H1 (cell line): ENCODE results near the gene MCM9. TPM values are rescaled to one million over a fixed set of nuclear protein-coding genes. Genes with fewer than 3 reads are reported as not detected.

Experiments used
- CTCF ChIA-PET: fragments of 300-600 bp; sonication (Branson Sonifier 250); formaldehyde crosslinking; loops from one replicate; lab custom pipeline; 2021; ENCODE audit not compliant: partially characterized antibody; lab: Charles Lee
- POLR2A ChIA-PET: fragments of 300-600 bp; sonication (Branson Sonifier 250); formaldehyde crosslinking; loops from one replicate; lab custom pipeline; 2021; ENCODE audit warnings: inconsistent platforms; ENCODE audit not compliant: partially characterized antibody; lab: Charles Lee
- DNase-seq, 2 experiments: peaks; one replicate each; pipeline versions ENCODE4 v3.0.0 to v3.0.0-alpha.2; 2010 to 2022; ENCODE audit warnings: low spot score in 2 of 2, low read depth in 1 of 2, mixed read lengths in 1 of 2
- FAIRE-seq: peaks from 2 replicates; lab custom pipeline; 2011; peaks lifted over from hg19 to GRCh38; lab: Jason Lieb, UNC
- H2AFZ ChIP-seq: 2 replicates; pipeline ENCODE4 v1.8.1; 2012; ENCODE audit warnings: low read length, inconsistent platforms
- H2AK5ac ChIP-seq: 2 replicates; pipeline ENCODE4 v1.6.1; 2013; ENCODE audit warnings: low read depth, low read length
- H2BK120ac ChIP-seq: replicated peaks from 2 replicates; pipeline ENCODE3; 2013; ENCODE audit warnings: low read depth, low read length, inconsistent platforms
- H2BK12ac ChIP-seq: 2 replicates; pipeline ENCODE4 v1.6.1; 2013; ENCODE audit warnings: low read depth, low read length
- H2BK15ac ChIP-seq: 2 replicates; pipeline ENCODE4 v1.6.1; 2013; ENCODE audit warnings: low read length
- H2BK20ac ChIP-seq: 2 replicates; pipeline ENCODE4 v1.6.1; 2013; ENCODE audit warnings: low read length
- H2BK5ac ChIP-seq: 2 replicates; pipeline ENCODE4 v1.6.1; 2013; ENCODE audit warnings: low read depth, low read length
- H3K14ac ChIP-seq: 2 replicates; pipeline ENCODE4 v1.6.1; 2013; ENCODE audit warnings: inconsistent platforms; ENCODE audit not compliant: insufficient read length
- H3K18ac ChIP-seq: 2 replicates; pipeline ENCODE4 v1.6.1; 2013; ENCODE audit warnings: low read length; ENCODE audit errors: extremely low read depth
- H3K23ac ChIP-seq: 2 replicates; pipeline ENCODE4 v1.6.1; 2013; ENCODE audit warnings: inconsistent platforms; ENCODE audit not compliant: insufficient read length
- H3K23me2 ChIP-seq: 2 replicates; pipeline ENCODE4 v1.6.1; 2013; ENCODE audit warnings: low read depth, low read length
- H3K27ac ChIP-seq: 2 replicates; pipeline ENCODE4 v1.6.1; 2011; ENCODE audit warnings: low read depth, low read length, inconsistent platforms
- H3K27me3 ChIP-seq, 4 experiments: replicated peaks in 1 of 4; 1 replicate in 1 of 4; 2 replicates in 3 of 4; pipeline versions ENCODE4 v1.6.1 to v1.8.1; 2011 to 2013; ENCODE audit warnings: low read length in 3 of 4, mild to moderate bottlenecking in 3 of 4, inconsistent platforms in 2 of 4, mixed read lengths in 2 of 4, moderate library complexity in 1 of 4; ENCODE audit not compliant: control insufficient read depth in 3 of 4, insufficient read depth in 3 of 4; ENCODE audit errors: extremely low read depth in 1 of 4
- H3K36me3 ChIP-seq, 4 experiments: 2 replicates each; pipeline versions ENCODE4 v1.6.1 to v1.8.1; 2011 to 2013; ENCODE audit warnings: mild to moderate bottlenecking in 4 of 4, low read length in 3 of 4, moderate library complexity in 2 of 4, control low read depth in 1 of 4, inconsistent platforms in 1 of 4; ENCODE audit not compliant: insufficient read depth in 4 of 4, control insufficient read depth in 2 of 4
- H3K4ac ChIP-seq: replicated peaks from 2 replicates; pipeline ENCODE3; 2013; ENCODE audit warnings: low read length, low read depth, mixed read lengths, inconsistent platforms; ENCODE audit not compliant: insufficient read length
- H3K4me1 ChIP-seq, 4 experiments: replicated peaks in 1 of 4; 1 replicate in 1 of 4; 2 replicates in 3 of 4; pipeline versions ENCODE4 v1.6.1 to v1.8.1; 2011 to 2013; ENCODE audit warnings: low read length in 3 of 4, inconsistent platforms in 2 of 4, mixed read lengths in 1 of 4; ENCODE audit not compliant: insufficient read depth in 4 of 4, control insufficient read depth in 3 of 4
- H3K4me2 ChIP-seq, 2 experiments: 2 replicates each; pipeline versions ENCODE4 v1.6.1 to v1.8.1; 2011 to 2013; ENCODE audit warnings: low read depth in 2 of 2, low read length in 2 of 2, control low read depth in 1 of 2, inconsistent platforms in 1 of 2, mild to moderate bottlenecking in 1 of 2; ENCODE audit not compliant: insufficient read depth in 1 of 2
- H3K4me3 ChIP-seq, 4 experiments: fragments of 200-600, 300-600 bp in 1 of 4; sonication (generic), shearing (Covaris generic), sonication (Bioruptor Twin) in 1 of 4; 2 replicates each; pipeline versions ENCODE4 v1.5.1 to v1.8.1; 2011 to 2016; ENCODE audit warnings: low read length in 4 of 4, low read depth in 3 of 4, control low read depth in 2 of 4, inconsistent platforms in 2 of 4, mild to moderate bottlenecking in 2 of 4, mixed read lengths in 1 of 4, moderate library complexity in 1 of 4; ENCODE audit not compliant: insufficient read depth in 2 of 4; ENCODE audit errors: extremely low read depth in 1 of 4
- H3K56ac ChIP-seq: replicated peaks from 2 replicates; pipeline ENCODE3; 2013; ENCODE audit warnings: low read depth, mild to moderate bottlenecking, mixed read lengths, low read length, inconsistent platforms; ENCODE audit not compliant: insufficient read length
- H3K79me1 ChIP-seq: 2 replicates; pipeline ENCODE4 v1.6.1; 2013; ENCODE audit warnings: low read depth, low read length, control low read depth
- H3K79me2 ChIP-seq, 2 experiments: 2 replicates each; pipeline versions ENCODE4 v1.6.1 to v1.8.1; 2012 to 2013; ENCODE audit warnings: low read length in 2 of 2, mild to moderate bottlenecking in 2 of 2, inconsistent platforms in 1 of 2; ENCODE audit not compliant: insufficient read depth in 2 of 2, control insufficient read depth in 1 of 2
- H3K9ac ChIP-seq, 4 experiments: replicated peaks in 1 of 4; 1 replicate in 1 of 4; 2 replicates in 3 of 4; pipeline versions ENCODE4 v1.6.1 to v1.8.1; 2011 to 2013; ENCODE audit warnings: low read depth in 3 of 4, low read length in 3 of 4, control low read depth in 2 of 4, mild to moderate bottlenecking in 2 of 4, moderate library complexity in 2 of 4, inconsistent platforms in 1 of 4; ENCODE audit errors: extremely low read depth in 1 of 4
- H3K9me3 ChIP-seq, 2 experiments: 2 replicates each; pipeline versions ENCODE4 v1.6.1 to v1.8.1; 2012 to 2013; ENCODE audit warnings: mild to moderate bottlenecking in 2 of 2, moderate library complexity in 2 of 2, control low read depth in 1 of 2, inconsistent platforms in 1 of 2, low read depth in 1 of 2, low read length in 1 of 2, mixed read lengths in 1 of 2; ENCODE audit not compliant: insufficient read depth in 2 of 2
- H4K20me1 ChIP-seq, 2 experiments: replicated peaks in 1 of 2; 2 replicates each; pipeline versions ENCODE3 to v1.8.1; 2011 to 2013; ENCODE audit warnings: inconsistent platforms in 2 of 2, low read length in 2 of 2, mild to moderate bottlenecking in 1 of 2; ENCODE audit not compliant: insufficient read depth in 2 of 2, control insufficient read depth in 1 of 2
- H4K5ac ChIP-seq: 2 replicates; pipeline ENCODE4 v1.6.1; 2013; ENCODE audit warnings: low read length, low read depth, mixed read lengths, inconsistent platforms; ENCODE audit not compliant: insufficient read length
- H4K8ac ChIP-seq: 2 replicates; pipeline ENCODE4 v1.8.0; 2013; ENCODE audit warnings: mild to moderate bottlenecking, moderate library complexity, low read length, inconsistent platforms; ENCODE audit not compliant: insufficient read depth; ENCODE audit errors: extremely low read depth
- H4K91ac ChIP-seq: replicated peaks from 2 replicates; pipeline ENCODE3; 2013; ENCODE audit warnings: low read length, mixed read lengths, inconsistent platforms; ENCODE audit not compliant: insufficient read length
- CHD1 ChIP-seq: IDR thresholded peaks from 2 replicates; pipeline ENCODE4 v1.6.1; 2012; ENCODE audit warnings: low read depth, low read length, improper control_type of control experiment
- CTBP2 ChIP-seq: IDR thresholded peaks from 2 replicates; pipeline ENCODE4 v1.7.0; 2011; ENCODE audit warnings: borderline replicate concordance, mild to moderate bottlenecking, moderate library complexity, mixed read lengths, low read length; ENCODE audit not compliant: insufficient read depth, insufficient read length
- EZH2 ChIP-seq: fragments of 200-600 bp; sonication (generic); IDR thresholded peaks from 2 replicates; pipeline ENCODE4 v1.7.1; 2012; ENCODE audit warnings: low read depth, mild to moderate bottlenecking, moderate library complexity, low read length, inconsistent platforms; ENCODE audit not compliant: severe bottlenecking
- FOSL1 ChIP-seq: IDR thresholded peaks from 2 replicates; pipeline ENCODE4 v1.6.1; 2011; ENCODE audit warnings: mild to moderate bottlenecking, low read depth, low read length, moderate library complexity; ENCODE audit not compliant: insufficient read depth
- HDAC6 ChIP-seq: IDR thresholded peaks from one replicate; pipeline ENCODE4 v1.7.1; 2012; ENCODE audit warnings: low read depth, mild to moderate bottlenecking, inconsistent platforms, low read length, moderate library complexity
- PHF8 ChIP-seq: fragments of 200-600 bp; sonication (generic); conservative IDR thresholded peaks from 2 replicates; pipeline ENCODE4 v1.7.1; 2012; ENCODE audit warnings: low read depth, mild to moderate bottlenecking, inconsistent platforms, low read length, moderate library complexity
- RNF2 ChIP-seq: fragments of 200-900, 300-1000 bp; sonication (generic); IDR thresholded peaks from 2 replicates; pipeline ENCODE4 v1.7.1; 2016; ENCODE audit warnings: borderline replicate concordance, low read depth, mild to moderate bottlenecking, antibody characterized with exemption, low read length; ENCODE audit not compliant: poor library complexity, severe bottlenecking; ENCODE audit errors: missing control alignments
- SIX5 ChIP-seq: IDR thresholded peaks from 2 replicates; pipeline ENCODE4 v1.6.1; 2011; ENCODE audit warnings: mild to moderate bottlenecking, low read depth, low read length
- SRF ChIP-seq: IDR thresholded peaks from 2 replicates; pipeline ENCODE4 v1.6.1; 2011; ENCODE audit warnings: mild to moderate bottlenecking, low read depth, low read length, moderate library complexity
- TAF7 ChIP-seq: optimal IDR thresholded peaks from 2 replicates; pipeline ENCODE3; 2011; ENCODE audit warnings: low read depth, mild to moderate bottlenecking, inconsistent platforms, low read length, moderate library complexity, borderline replicate concordance
- WGBS, 2 experiments: shearing (Covaris generic) in 1 of 2; methylation state at CpG; one replicate each; pipeline versions ENCODE4 v1.1.6 to v1.1.7; 2013 to 2015; ENCODE audit warnings: low lambda C conversion rate in 2 of 2, mixed read lengths in 2 of 2, inconsistent platforms in 1 of 2, low coverage in 1 of 2, missing lambda C conversion rate in 1 of 2; ENCODE audit not compliant: insufficient replicate concordance in 2 of 2, insufficient coverage in 1 of 2, insufficient read length in 1 of 2; ENCODE audit errors: extremely low coverage in 1 of 2, missing lambda C conversion rate in 1 of 2; 5-methylcytosine and 5-hydroxymethylcytosine counted together
- polyA plus RNA-seq, 7 experiments: library from polyadenylated mRNA; depleted of rRNA in 3 of 7; stranded (reverse) in 5 of 7; unstranded in 2 of 7; fragments of >200 nt in 5 of 7; fragments of 200-250 nt in 2 of 7; gene quantifications; 1 replicate in 5 of 7; 2 replicates in 1 of 7; 4 replicates in 1 of 7; pipeline versions ENCODE4 v1.2.1 to v1.2.3, GENCODE V29; 2011 to 2013; ENCODE audit warnings: missing spikeins in 2 of 7, mixed read lengths in 2 of 7
- total RNA-seq: library from RNA; stranded (reverse); fragmentation: NEBNext Ultra II Directional; extraction: Animal tissue kit (Norgen Biotek cat#: 25700); gene quantifications from 2 replicates; pipeline ENCODE4 v1.2.1, GENCODE V29; 2021

Gene MCM9
- total and polyA plus RNA-seq, 2 of the 8 experiments (the other 6 are each of a cell fraction or from before 2014, with no cell fraction given), result 3.7 to 11.4 TPM

DNA sequence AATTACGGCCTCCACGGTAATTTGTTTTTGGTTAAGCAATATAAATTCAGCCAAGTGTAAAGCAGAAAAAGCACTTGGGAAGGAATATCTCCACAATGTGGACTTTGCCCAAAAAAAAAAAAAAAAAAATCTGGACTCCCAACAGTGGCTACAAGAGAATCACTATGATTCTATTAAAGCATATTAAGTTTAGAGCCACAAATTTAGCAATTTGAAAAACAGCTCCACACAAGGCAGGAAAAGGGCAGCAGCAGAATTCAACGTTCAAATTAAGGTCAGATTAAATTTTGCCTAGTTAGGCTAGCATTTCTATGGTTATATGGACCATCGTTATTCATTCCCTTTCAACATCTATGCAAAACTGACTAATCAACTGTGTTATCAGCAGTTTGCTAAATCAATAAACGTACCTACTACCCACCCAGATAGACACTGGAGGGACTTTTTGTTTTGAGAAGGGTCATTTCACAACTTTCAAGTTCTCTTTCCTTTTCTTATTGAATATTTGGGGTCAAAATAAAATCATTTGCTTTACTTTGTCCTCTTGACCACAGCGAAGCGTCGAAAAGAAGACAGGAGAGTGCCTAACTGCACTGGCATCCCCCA, 1.0 kb downstream of the MCM9 start:
- Histone ChIP-seq H3K23me2 (no peaks in the 10 kb centered on the region; the same call in 1 of the 2 replicates), H3K36me3 (peaks cover 0 to 15% (median 6%) of the 10 kb centered on the region in 4 experiments; a peak in 4 of 8 replicates), H3K4me3 (peak overlapping the region; percentile 3 to 100 (median 86); a peak in 6 of 8 replicates), H2AFZ (no peak overlapping the region)
- TF ChIP-seq HDAC6 (no peak), CTBP2 (no peak), SIX5 (no peak), PHF8 (no peak), SRF (no peak), EZH2 (no peak), FOSL1 (no peak), CHD1 (no peak), RNF2 (no peak), TAF7 (no peak)
- TF ChIP-seq, all 59 proteins: peak for 0
- no peak overlapping the region for H3K14ac ChIP-seq
- H4K8ac ChIP-seq, result no peak overlapping the region
- ChIA-PET CTCF (interaction anchor here (1.3 kb wide), 1 partner anchor 11 kb away, joined by 3 read pairs; no protein-coding TSS in a partner anchor), POLR2A (interaction anchor here (0.7 to 2.3 kb wide), 5 partner anchors 8 to 39 kb away, joined by 3 to 15 read pairs (median 4); partner anchors contain the start of gene ASF1A)
- H3K9ac ChIP-seq, result no peak overlapping the region
- H3K18ac ChIP-seq, result no peak overlapping the region
- FAIRE-seq (no peak), DNase-seq (no peak)
- no peak overlapping the region for H2AK5ac ChIP-seq
- H3K9me3 ChIP-seq, result peaks cover 7 to 9% of the 10 kb centered on the region in 2 experiments
- H2BK20ac ChIP-seq, result no peak overlapping the region
- H4K5ac ChIP-seq, result no peak overlapping the region
- H3K27me3 ChIP-seq, result no peaks in the 10 kb centered on the region
- H2BK5ac ChIP-seq, result no peak overlapping the region
- no peak overlapping the region for H2BK15ac ChIP-seq
- peaks cover 0 to 37% of the 10 kb centered on the region in 2 experiments; a peak in 2 of 4 replicates for H3K79me2 ChIP-seq
- 49% methylated on average over 8 of the region's 8 CpGs; no CpG with 5 or more reads in 1 of the 2 experiments for WGBS, 2 experiments
- no peak overlapping the region for H2BK120ac ChIP-seq
- H3K4ac ChIP-seq, result no peak overlapping the region
- no peak overlapping the region for H3K56ac ChIP-seq
- H3K79me1 ChIP-seq, result no peaks in the 10 kb centered on the region
- peak overlapping the region; percentile 59 to 93 for H3K4me2 ChIP-seq
- H4K91ac ChIP-seq, result no peak overlapping the region
- H3K4me1 ChIP-seq, result peaks cover 0 to 2% (median 0%) of the 10 kb centered on the region in 4 experiments; a peak in 2 of 7 replicates
- no peak overlapping the region for H2BK12ac ChIP-seq
- no peak overlapping the region for H3K23ac ChIP-seq
- H3K27ac ChIP-seq, result no peak overlapping the region
- peaks cover 0 to 8% of the 10 kb centered on the region in 2 experiments for H4K20me1 ChIP-seq
